Ishikawa (cell line): ENCODE results near the gene RBFOX1.

Source experiments
- CEBPB ChIP-seq: IDR thresholded peaks from 2 replicates; pipeline ENCODE4 v1.6.1; 2012
- CREB1 ChIP-seq: IDR thresholded peaks from 2 replicates; pipeline ENCODE4 v1.6.1; 2012; ENCODE audit warnings: low read depth
- EGR1 ChIP-seq: IDR thresholded peaks from 2 replicates; pipeline ENCODE4 v1.6.1; 2012
- EP300 ChIP-seq: IDR thresholded peaks from 2 replicates; pipeline ENCODE4 v1.6.1; 2012; ENCODE audit warnings: borderline replicate concordance
- FOXM1 ChIP-seq: IDR thresholded peaks from 2 replicates; pipeline ENCODE4 v1.6.1; 2012; ENCODE audit warnings: low read depth, borderline replicate concordance
- MAX ChIP-seq: IDR thresholded peaks from 2 replicates; pipeline ENCODE4 v1.6.1; 2012
- NFIC ChIP-seq: IDR thresholded peaks from 2 replicates; pipeline ENCODE4 v1.6.1; 2012
- RAD21 ChIP-seq: IDR thresholded peaks from 2 replicates; pipeline ENCODE4 v1.6.1; 2012; ENCODE audit warnings: low read depth
- REST ChIP-seq: IDR thresholded peaks from 2 replicates; pipeline ENCODE4 v1.6.1; 2012; ENCODE audit warnings: low read depth, mild to moderate bottlenecking
- TAF1 ChIP-seq: IDR thresholded peaks from 2 replicates; pipeline ENCODE4 v1.6.1; 2012; ENCODE audit warnings: low read depth, mild to moderate bottlenecking
- TCF12 ChIP-seq: IDR thresholded peaks from 2 replicates; pipeline ENCODE4 v1.6.1; 2012; ENCODE audit warnings: low read depth
- TEAD4 ChIP-seq: IDR thresholded peaks from 2 replicates; pipeline ENCODE4 v1.6.1; 2012
- USF1 ChIP-seq: IDR thresholded peaks from 2 replicates; pipeline ENCODE4 v1.6.1; 2012
- YY1 ChIP-seq: IDR thresholded peaks from 2 replicates; pipeline ENCODE4 v1.6.1; 2012; ENCODE audit warnings: low read depth
- ZBTB7A ChIP-seq: IDR thresholded peaks from 2 replicates; pipeline ENCODE4 v1.6.1; 2012; ENCODE audit warnings: low read depth

RBFOX1 gene

GRCh38 chr16:7397901-7398300, 65.3 kb downstream of the RBFOX1 start:
- TF ChIP-seq CEBPB = no peak
- no peak for TF ChIP-seq CREB1
- TF ChIP-seq MAX = no peak
- no peak for TF ChIP-seq FOXM1

- TF ChIP-seq CREB1 (no peak), MAX (no peak), USF1 (no peak), TEAD4 (no peak), CEBPB (no peak), EP300 (no peak), TCF12 (no peak), REST (no peak), RAD21 (no peak), FOXM1 (no peak), NFIC (no peak), TAF1 (no peak), EGR1 (no peak), ZBTB7A (no peak)
Measured at GRCh38 chr16:7398536-7398935, 65.9 kb downstream of the RBFOX1 start.

GRCh38 chr16:7399296-7399695, 66.7 kb downstream of the RBFOX1 start:
- no peak for TF ChIP-seq NFIC
- TF ChIP-seq TCF12 = no peak
- no peak for TF ChIP-seq CREB1
- TF ChIP-seq ZBTB7A = no peak
- no peak for TF ChIP-seq FOXM1
- TF ChIP-seq YY1 = no peak
- no peak for TF ChIP-seq EGR1
- TF ChIP-seq RAD21 = no peak
- TF ChIP-seq TEAD4 = no peak
- no peak for TF ChIP-seq TAF1
- TF ChIP-seq CEBPB = no peak
- no peak for TF ChIP-seq MAX

GRCh38 chr16:7400117-7400890, 67.7 kb downstream of the RBFOX1 start:
- no peak for TF ChIP-seq CREB1
- TF ChIP-seq TAF1 = no peak
- no peak for TF ChIP-seq MAX
- TF ChIP-seq YY1 = no peak
- TF ChIP-seq EP300 = no peak
- TF ChIP-seq CEBPB = no peak
- TF ChIP-seq ZBTB7A = no peak

- no peak for TF ChIP-seq EP300
- no peak for TF ChIP-seq TAF1
- no peak for TF ChIP-seq REST
- TF ChIP-seq CREB1 = no peak
- TF ChIP-seq MAX = no peak
- no peak for TF ChIP-seq RAD21
- no peak for TF ChIP-seq CEBPB
- no peak for TF ChIP-seq YY1
- TF ChIP-seq TCF12 = no peak
- no peak for TF ChIP-seq ZBTB7A
- TF ChIP-seq NFIC = no peak
- no peak for TF ChIP-seq USF1
- TF ChIP-seq TEAD4 = no peak
- no peak for TF ChIP-seq EGR1
- TF ChIP-seq FOXM1 = no peak
Measured at GRCh38 chr16:7404217-7404616, 71.6 kb downstream of the RBFOX1 start.
